GM18517 (cell line): ENCODE data around the gene ABCA10.
"Not testable (repeated sequence)": the region's sequence is repeated elsewhere in the genome, so short reads cannot be mapped to it uniquely, and the experiment has no call there.

ENCODE experiments used
- ATAC-seq: cut with Tn5 transposase; IDR thresholded peaks from one replicate; pipeline ENCODE4 v1.9.1; 2021; ENCODE audit warnings: mild to moderate bottlenecking, moderate library complexity; ENCODE audit not compliant: unreplicated experiment

ABCA10 gene

GRCh38 chr17:69231521-69231920, 2.9 kb upstream of the ABCA10 start:
- no peak for ATAC-seq

- no peak for ATAC-seq
Observed at GRCh38 chr17:69230939-69231338, 2.3 kb upstream of the ABCA10 start.

- ATAC-seq: no peak
Observed at GRCh38 chr17:69228018-69228417, 606 bp downstream of the ABCA10 start.

GRCh38 chr17:69227541-69227940, 1.1 kb downstream of the ABCA10 start:
- no peak for ATAC-seq

GRCh38 chr17:69223809-69224208, 4.8 kb downstream of the ABCA10 start:
- ATAC-seq: peak; percentile 98

GRCh38 chr17:69222707-69223258, 5.8 kb downstream of the ABCA10 start:
- no peak for ATAC-seq

- ATAC-seq: no peak
Observed at GRCh38 chr17:69220098-69220497, 8.5 kb downstream of the ABCA10 start.

- no peak for ATAC-seq
Observed at GRCh38 chr17:69218986-69219385, 9.6 kb downstream of the ABCA10 start.

- no peak for ATAC-seq
Observed at GRCh38 chr17:69213059-69213813, 15.4 kb downstream of the ABCA10 start.

- no peak for ATAC-seq
Observed at GRCh38 chr17:69208640-69209039, 20.0 kb downstream of the ABCA10 start.

GRCh38 chr17:69207151-69207550, 21.5 kb downstream of the ABCA10 start:
- no peak for ATAC-seq

- ATAC-seq: no peak
Observed at GRCh38 chr17:69198238-69198637, 30.4 kb downstream of the ABCA10 start.

- not testable (repeated sequence) for ATAC-seq
Observed at GRCh38 chr17:69196105-69196653, 32.4 kb downstream of the ABCA10 start.

GRCh38 chr17:69192754-69193153, 35.9 kb downstream of the ABCA10 start:
- ATAC-seq: no peak

- ATAC-seq: no peak
Observed at GRCh38 chr17:69188796-69189195, 39.8 kb downstream of the ABCA10 start.

GRCh38 chr17:69188064-69188463, 40.6 kb downstream of the ABCA10 start:
- no peak for ATAC-seq

- ATAC-seq: no peak
Observed at GRCh38 chr17:69187294-69187693, 41.3 kb downstream of the ABCA10 start.

- no peak for ATAC-seq
Observed at GRCh38 chr17:69179227-69179952, 49.2 kb downstream of the ABCA10 start.

GRCh38 chr17:69176457-69176795, 52.2 kb downstream of the ABCA10 start:
- ATAC-seq: no peak

- no peak for ATAC-seq
Observed at GRCh38 chr17:69175625-69176456, 52.8 kb downstream of the ABCA10 start.

- ATAC-seq: no peak
Observed at GRCh38 chr17:69175262-69175624, 53.4 kb downstream of the ABCA10 start.
